Measurements from ENCODE around the gene RAD9B. TPM values are rescaled to one million over a fixed set of nuclear protein-coding genes. Genes with fewer than 3 reads are reported as not detected.
A peak's percentile ranks its signal among the peaks of the same experiment; 100 is the strongest.

Gene RAD9B
- polyA plus RNA-seq, 1 experiment: 0.26 TPM

- CTCF ChIA-PET: interaction anchor here (0.9 to 20.4 kb wide), 6 partner anchors 10 to 103 kb away, joined by 3 to 369 read pairs (median 4); partner anchors contain the start of genes ARPC3, FAM216A and GPN3
Observed at GRCh38 chr12:110498984-110499706, 3.0 kb upstream of the RAD9B start.

DNA sequence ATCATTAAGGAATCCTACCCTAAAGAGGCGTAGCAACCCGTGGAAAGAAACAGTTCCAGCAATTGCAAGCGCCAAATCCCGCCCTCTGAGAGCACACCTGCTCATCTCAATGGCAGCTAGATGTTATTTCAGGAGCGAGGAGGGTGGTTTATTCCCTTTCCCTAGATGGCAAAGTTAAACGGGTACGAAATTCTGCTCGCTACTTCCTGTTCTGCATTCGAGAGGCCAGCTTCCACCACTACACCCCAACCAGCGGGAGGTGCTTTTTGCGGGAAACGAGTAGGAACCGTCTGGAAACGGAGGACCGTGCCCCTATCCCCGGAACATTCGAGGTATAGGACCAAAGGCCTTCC lies 756 bp upstream of the RAD9B start:
- POLR2A ChIA-PET: no interaction called here

More at GRCh38 chr12:110498984-110499706, 3.0 kb upstream of the RAD9B start:
- no peak for DNase-seq (ENCODE audit: low read depth, low spot score)
- POLR2A ChIA-PET: no interaction called here
- Histone ChIP-seq H3K27me3 (ENCODE audit: control insufficient read depth, insufficient read depth, low read length) (no peaks in the 10 kb centered on the region), H3K9me3 (ENCODE audit: control insufficient read depth, insufficient read depth, low read length) (no peaks in the 10 kb centered on the region; the same call in 1 of the 2 replicates), H3K4me3 (ENCODE audit: low read depth, low read length) (no peak overlapping the region), H3K27ac (ENCODE audit: low read depth, low read length) (no peak overlapping the region)
- TF ChIP-seq, protein P1, sequence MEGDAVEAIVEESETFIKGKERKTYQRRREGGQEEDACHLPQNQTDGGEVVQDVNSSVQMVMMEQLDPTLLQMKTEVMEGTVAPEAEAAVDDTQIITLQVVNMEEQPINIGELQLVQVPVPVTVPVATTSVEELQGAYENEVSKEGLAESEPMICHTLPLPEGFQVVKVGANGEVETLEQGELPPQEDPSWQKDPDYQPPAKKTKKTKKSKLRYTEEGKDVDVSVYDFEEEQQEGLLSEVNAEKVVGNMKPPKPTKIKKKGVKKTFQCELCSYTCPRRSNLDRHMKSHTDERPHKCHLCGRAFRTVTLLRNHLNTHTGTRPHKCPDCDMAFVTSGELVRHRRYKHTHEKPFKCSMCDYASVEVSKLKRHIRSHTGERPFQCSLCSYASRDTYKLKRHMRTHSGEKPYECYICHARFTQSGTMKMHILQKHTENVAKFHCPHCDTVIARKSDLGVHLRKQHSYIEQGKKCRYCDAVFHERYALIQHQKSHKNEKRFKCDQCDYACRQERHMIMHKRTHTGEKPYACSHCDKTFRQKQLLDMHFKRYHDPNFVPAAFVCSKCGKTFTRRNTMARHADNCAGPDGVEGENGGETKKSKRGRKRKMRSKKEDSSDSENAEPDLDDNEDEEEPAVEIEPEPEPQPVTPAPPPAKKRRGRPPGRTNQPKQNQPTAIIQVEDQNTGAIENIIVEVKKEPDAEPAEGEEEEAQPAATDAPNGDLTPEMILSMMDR (IDR thresholded peaks at IDR 0.05; ENCODE audit: low read depth, low read length): no peak

GRCh38 chr12:110503432-110503831 lies 1.3 kb downstream of the RAD9B start:
- H3K4me3 ChIP-seq (ENCODE audit: low read depth, low read length): no peak overlapping the region
- TF ChIP-seq, protein P1 (IDR thresholded peaks at IDR 0.05; ENCODE audit: low read depth, low read length): no peak
- no peaks in the 10 kb centered on the region for H3K27me3 ChIP-seq (ENCODE audit: control insufficient read depth, insufficient read depth, low read length)
- DNase-seq (ENCODE audit: low read depth, low spot score): no peak
- POLR2A ChIA-PET: interaction anchor here (1.7 kb wide), 1 partner anchor 35 kb away, joined by 9 read pairs; the partner anchor contains the start of genes FAM216A and GPN3
- no peaks in the 10 kb centered on the region; the same call in 1 of the 2 replicates for H3K9me3 ChIP-seq (ENCODE audit: control insufficient read depth, insufficient read depth, low read length)
- no peak overlapping the region for H3K27ac ChIP-seq (ENCODE audit: low read depth, low read length)
- CTCF ChIA-PET: interaction anchor here (0.8 to 20.4 kb wide), 3 partner anchors 34 to 99 kb away, joined by 4 to 369 read pairs (median 6); partner anchors contain the start of gene FAM216A

More for the DNA sequence above, 756 bp upstream of the RAD9B start:
- TF ChIP-seq, protein P1 (IDR thresholded peaks at IDR 0.05; ENCODE audit: low read depth, low read length): no peak
- CTCF ChIA-PET: interaction anchor here (20.4 kb wide), 1 partner anchor 101 kb away, joined by 369 read pairs; no protein-coding TSS in a partner anchor
- Histone ChIP-seq H3K27ac (ENCODE audit: low read depth, low read length) (peak overlapping the region; percentile 77), H3K9me3 (ENCODE audit: control insufficient read depth, insufficient read depth, low read length) (no peaks in the 10 kb centered on the region; the same call in 1 of the 2 replicates), H3K27me3 (ENCODE audit: control insufficient read depth, insufficient read depth, low read length) (no peaks in the 10 kb centered on the region), H3K4me3 (ENCODE audit: low read depth, low read length) (peak overlapping the region; percentile 92)
- no peak for DNase-seq (ENCODE audit: low read depth, low spot score)

GRCh38 chr12:110505332-110505731 lies 3.2 kb downstream of the RAD9B start:
- no peak for DNase-seq (ENCODE audit: low read depth, low spot score)
- TF ChIP-seq, protein P1 (IDR thresholded peaks at IDR 0.05; ENCODE audit: low read depth, low read length): no peak
- Histone ChIP-seq H3K4me3 (ENCODE audit: low read depth, low read length) (no peak overlapping the region), H3K27me3 (ENCODE audit: control insufficient read depth, insufficient read depth, low read length) (no peaks in the 10 kb centered on the region), H3K27ac (ENCODE audit: low read depth, low read length) (no peak overlapping the region), H3K9me3 (ENCODE audit: control insufficient read depth, insufficient read depth, low read length) (no peaks in the 10 kb centered on the region; the same call in 1 of the 2 replicates)
- POLR2A ChIA-PET: no interaction called here
- CTCF ChIA-PET: interaction anchor here (20.4 kb wide), 1 partner anchor 97 kb away, joined by 369 read pairs; no protein-coding TSS in a partner anchor

DNA sequence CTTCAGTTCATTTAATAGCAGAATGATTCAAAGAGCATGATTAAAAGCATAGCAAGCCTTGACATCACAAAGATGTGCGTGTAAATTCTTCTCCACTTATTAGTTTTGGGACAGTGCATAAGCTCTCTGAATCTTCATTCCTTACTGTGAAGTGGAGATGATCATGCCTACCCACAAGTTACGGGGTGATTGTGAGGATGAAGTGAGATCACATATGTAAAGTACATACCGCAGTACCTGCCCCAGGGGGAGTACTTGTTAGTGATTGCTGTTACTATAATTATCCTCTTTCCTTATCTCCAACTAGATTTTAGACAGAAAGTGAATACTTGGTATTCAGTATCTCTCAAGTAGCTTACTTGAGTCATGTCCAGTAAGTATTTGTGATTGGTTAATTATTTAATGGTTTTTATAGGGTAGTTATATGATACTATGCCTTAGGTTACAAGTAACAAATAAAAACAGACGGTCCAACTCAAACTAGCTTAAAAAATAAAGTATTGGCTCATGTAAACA lies 6.0 kb downstream of the RAD9B start:
- no peak overlapping the region for H3K27ac ChIP-seq (ENCODE audit: low read depth, low read length)
- H3K4me3 ChIP-seq (ENCODE audit: low read depth, low read length): no peak overlapping the region
- POLR2A ChIA-PET: no interaction called here
- TF ChIP-seq, protein P1 (IDR thresholded peaks at IDR 0.05; ENCODE audit: low read depth, low read length): no peak
- no peak for DNase-seq (ENCODE audit: low read depth, low spot score)
- H3K9me3 ChIP-seq (ENCODE audit: control insufficient read depth, insufficient read depth, low read length): no peaks in the 10 kb centered on the region
- CTCF ChIA-PET: interaction anchor here (20.4 kb wide), 1 partner anchor 94 kb away, joined by 369 read pairs; no protein-coding TSS in a partner anchor
- H3K27me3 ChIP-seq (ENCODE audit: control insufficient read depth, insufficient read depth, low read length): peaks cover 3% of the 10 kb centered on the region
